Esophagus squamous epithelium (tissue), 4 donors: Measurements from ENCODE around the gene SIDT1.

Experiments
- POLR2A ChIP-seq, 4 donors: fragments of 450-650 bp; IDR thresholded peaks; one replicate each; pipeline ENCODE4 v1.6.1; 2017; ENCODE audit warnings: antibody characterized with exemption in 4 of 4, mild to moderate bottlenecking in 4 of 4, moderate library complexity in 3 of 4
- TF ChIP-seq, protein P1 (sequence below), 6 experiments: fragments of 450-650 bp in 4 of 6; fragments of 200-600 bp in 2 of 6; sonication (generic) in 2 of 6; IDR thresholded peaks; one replicate each; pipeline ENCODE4 v1.5.1; 2016 to 2019; ENCODE audit warnings: antibody characterized with exemption in 6 of 6, mild to moderate bottlenecking in 4 of 6, moderate library complexity in 4 of 6

- TF ChIP-seq, protein P1, sequence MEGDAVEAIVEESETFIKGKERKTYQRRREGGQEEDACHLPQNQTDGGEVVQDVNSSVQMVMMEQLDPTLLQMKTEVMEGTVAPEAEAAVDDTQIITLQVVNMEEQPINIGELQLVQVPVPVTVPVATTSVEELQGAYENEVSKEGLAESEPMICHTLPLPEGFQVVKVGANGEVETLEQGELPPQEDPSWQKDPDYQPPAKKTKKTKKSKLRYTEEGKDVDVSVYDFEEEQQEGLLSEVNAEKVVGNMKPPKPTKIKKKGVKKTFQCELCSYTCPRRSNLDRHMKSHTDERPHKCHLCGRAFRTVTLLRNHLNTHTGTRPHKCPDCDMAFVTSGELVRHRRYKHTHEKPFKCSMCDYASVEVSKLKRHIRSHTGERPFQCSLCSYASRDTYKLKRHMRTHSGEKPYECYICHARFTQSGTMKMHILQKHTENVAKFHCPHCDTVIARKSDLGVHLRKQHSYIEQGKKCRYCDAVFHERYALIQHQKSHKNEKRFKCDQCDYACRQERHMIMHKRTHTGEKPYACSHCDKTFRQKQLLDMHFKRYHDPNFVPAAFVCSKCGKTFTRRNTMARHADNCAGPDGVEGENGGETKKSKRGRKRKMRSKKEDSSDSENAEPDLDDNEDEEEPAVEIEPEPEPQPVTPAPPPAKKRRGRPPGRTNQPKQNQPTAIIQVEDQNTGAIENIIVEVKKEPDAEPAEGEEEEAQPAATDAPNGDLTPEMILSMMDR (IDR thresholded peaks at IDR 0.05) = no peak
- TF ChIP-seq POLR2A (IDR thresholded peaks at IDR 0.05) = no peak
Observed at GRCh38 chr3:113677737-113678136, 145.4 kb downstream of the SIDT1 start.
